GM23338 (cell line): ENCODE data around the gene MNDA. TPM values are rescaled to one million over a fixed set of nuclear protein-coding genes. Genes with fewer than 3 reads are reported as not detected.

ENCODE experiments used
- ATAC-seq: fragments of 200-7000 bp; cut with Tn5 transposase; 3 replicates; pipeline ENCODE4 v1.9.1; 2020
- DNase-seq: peaks from one replicate; pipeline ENCODE4 v3.0.0-alpha.2; 2015; ENCODE audit warnings: low spot score
- H2AFZ ChIP-seq: fragments of 200-600 bp; sonication (generic); 2 replicates; pipeline ENCODE4 v1.8.0; 2016; ENCODE audit warnings: antibody characterized with exemption, mild to moderate bottlenecking, moderate library complexity
- H3F3A ChIP-seq: fragments of 200-600 bp; sonication (generic); replicated peaks from 2 replicates; pipeline ENCODE4 v1.8.0; 2017; ENCODE audit warnings: antibody characterized with exemption, mixed run types, low read depth
- H3K27ac ChIP-seq: fragments of 200-600 bp; sonication (generic); 2 replicates; pipeline ENCODE4 v1.6.1; 2016; ENCODE audit warnings: low read depth
- H3K27me3 ChIP-seq: fragments of 200-600 bp; sonication (generic); 2 replicates; pipeline ENCODE4 v1.8.0; 2016; ENCODE audit warnings: mild to moderate bottlenecking, mixed run types, moderate library complexity; ENCODE audit not compliant: insufficient read depth
- H3K36me3 ChIP-seq: fragments of 200-600 bp; sonication (generic); 2 replicates; pipeline ENCODE4 v1.8.0; 2016; ENCODE audit warnings: mild to moderate bottlenecking; ENCODE audit not compliant: insufficient read depth
- H3K4me1 ChIP-seq: fragments of 200-600 bp; sonication (generic); 2 replicates; pipeline ENCODE4 v1.8.0; 2016; ENCODE audit warnings: mild to moderate bottlenecking, moderate library complexity; ENCODE audit not compliant: insufficient read depth
- H3K4me2 ChIP-seq: fragments of 200-600 bp; sonication (generic); 2 replicates; pipeline ENCODE4 v1.7.1; 2017; ENCODE audit warnings: mixed run types
- H3K4me3 ChIP-seq: fragments of 200-600 bp; sonication (generic); 2 replicates; pipeline ENCODE4 v1.6.1; 2016; ENCODE audit warnings: mixed run types
- H3K79me2 ChIP-seq: fragments of 200-600 bp; sonication (generic); replicated peaks from 2 replicates; pipeline ENCODE4 v1.8.0; 2017; ENCODE audit warnings: mild to moderate bottlenecking; ENCODE audit not compliant: insufficient read depth
- H3K9me2 ChIP-seq: fragments of 200-600 bp; sonication (generic); 2 replicates; pipeline ENCODE4 v1.8.0; 2017; ENCODE audit not compliant: insufficient read depth
- H4K20me1 ChIP-seq: fragments of 200-600 bp; sonication (generic); replicated peaks from 2 replicates; pipeline ENCODE4 v1.8.0; 2017; ENCODE audit warnings: mild to moderate bottlenecking; ENCODE audit not compliant: insufficient read depth
- H3K27ac Mint-ChIP-seq: 2 replicates; pipeline ENCODE4 v1.8.0; 2020; ENCODE audit warnings: inconsistent platforms, mild to moderate bottlenecking, moderate library complexity, mixed read lengths
- H3K27me3 Mint-ChIP-seq: 3 replicates; pipeline ENCODE4 v1.8.0; 2022; ENCODE audit warnings: low read depth, mild to moderate bottlenecking, moderate library complexity, mixed read lengths, inconsistent platforms; ENCODE audit not compliant: insufficient read depth, poor library complexity
- H3K36me3 Mint-ChIP-seq: 3 replicates; pipeline ENCODE4 v1.8.0; 2021; ENCODE audit warnings: low read depth, mild to moderate bottlenecking, inconsistent platforms, moderate library complexity, mixed read lengths
- H3K4me1 Mint-ChIP-seq: 3 replicates; pipeline ENCODE4 v1.8.0; 2020; ENCODE audit warnings: mild to moderate bottlenecking, inconsistent platforms, mixed read lengths
- H3K4me3 Mint-ChIP-seq: 3 replicates; pipeline ENCODE4 v1.8.0; 2021; ENCODE audit warnings: moderate library complexity, mild to moderate bottlenecking, inconsistent platforms, mixed read lengths
- H3K9me3 Mint-ChIP-seq: 3 replicates; pipeline ENCODE4 v1.8.0; 2020; ENCODE audit warnings: moderate library complexity, mild to moderate bottlenecking, inconsistent platforms, mixed read lengths
- CTCF ChIP-seq, 2 experiments: fragments of 200-600 bp in 1 of 2; sonication (generic) in 1 of 2; conservative IDR thresholded peaks; 2 replicates each; pipeline versions ENCODE4 v1.5.1 to v1.6.1; 2016 to 2017; ENCODE audit warnings: antibody characterized with exemption in 2 of 2, low read depth in 2 of 2, mild to moderate bottlenecking in 2 of 2, moderate library complexity in 1 of 2
- EZH2 ChIP-seq: fragments of 200-600 bp; sonication (generic); IDR thresholded peaks from one replicate; pipeline ENCODE4 v1.8.0; 2017; ENCODE audit warnings: antibody characterized with exemption, mild to moderate bottlenecking, low read depth; ENCODE audit not compliant: unreplicated experiment
- EZH2phosphoT487 ChIP-seq: fragments of 200-600 bp; sonication (generic); IDR thresholded peaks from one replicate; pipeline ENCODE4 v1.8.1; 2018; ENCODE audit warnings: antibody characterized with exemption; ENCODE audit not compliant: unreplicated experiment
- JUNB ChIP-seq: IDR thresholded peaks from one replicate; pipeline ENCODE4 v1.6.1; 2016; ENCODE audit warnings: antibody characterized with exemption; ENCODE audit not compliant: unreplicated experiment
- NANOG ChIP-seq: IDR thresholded peaks from 2 replicates; pipeline ENCODE4 v1.6.1; 2016; ENCODE audit warnings: antibody characterized with exemption, borderline replicate concordance
- POLR2AphosphoS5 ChIP-seq: IDR thresholded peaks from 2 replicates; pipeline ENCODE4 v1.6.1; 2016; ENCODE audit warnings: antibody characterized with exemption, low read depth
- ZNF114 ChIP-seq: fragments of 250-450 bp; sonication (Bioruptor Pico); IDR thresholded peaks from 2 replicates; pipeline ENCODE4 v1.5.0; 2020; ENCODE audit warnings: mild to moderate bottlenecking, moderate library complexity
- ZNF331 ChIP-seq: fragments of 250-450 bp; sonication (Bioruptor Pico); IDR thresholded peaks from 2 replicates; pipeline ENCODE4 v1.5.0; 2020; ENCODE audit warnings: low read depth, mild to moderate bottlenecking, moderate library complexity
- polyA plus RNA-seq: library from polyadenylated mRNA; unstranded; fragments of >200 nt; fragmentation: Nextera tagmentation; extraction: Ambion mirVana; gene quantifications from 2 replicates; pipeline ENCODE4 v1.2.1, GENCODE V29; 2016
- total RNA-seq: library from RNA; depleted of rRNA; stranded (reverse); fragments of >200 nt; shearing (Covaris generic); gene quantifications from 2 replicates; pipeline ENCODE4 v1.2.3, GENCODE V29; 2014
- TF ChIP-seq, protein P1 (sequence below): fragments of 250-450 bp; sonication (Bioruptor Pico); IDR thresholded peaks from 2 replicates; pipeline ENCODE4 v1.5.0; 2020; ENCODE audit warnings: mild to moderate bottlenecking, moderate library complexity

The MNDA gene
- total and polyA plus RNA-seq, 2 experiments from 2014 or later: not detected

- TF ChIP-seq, protein P1, sequence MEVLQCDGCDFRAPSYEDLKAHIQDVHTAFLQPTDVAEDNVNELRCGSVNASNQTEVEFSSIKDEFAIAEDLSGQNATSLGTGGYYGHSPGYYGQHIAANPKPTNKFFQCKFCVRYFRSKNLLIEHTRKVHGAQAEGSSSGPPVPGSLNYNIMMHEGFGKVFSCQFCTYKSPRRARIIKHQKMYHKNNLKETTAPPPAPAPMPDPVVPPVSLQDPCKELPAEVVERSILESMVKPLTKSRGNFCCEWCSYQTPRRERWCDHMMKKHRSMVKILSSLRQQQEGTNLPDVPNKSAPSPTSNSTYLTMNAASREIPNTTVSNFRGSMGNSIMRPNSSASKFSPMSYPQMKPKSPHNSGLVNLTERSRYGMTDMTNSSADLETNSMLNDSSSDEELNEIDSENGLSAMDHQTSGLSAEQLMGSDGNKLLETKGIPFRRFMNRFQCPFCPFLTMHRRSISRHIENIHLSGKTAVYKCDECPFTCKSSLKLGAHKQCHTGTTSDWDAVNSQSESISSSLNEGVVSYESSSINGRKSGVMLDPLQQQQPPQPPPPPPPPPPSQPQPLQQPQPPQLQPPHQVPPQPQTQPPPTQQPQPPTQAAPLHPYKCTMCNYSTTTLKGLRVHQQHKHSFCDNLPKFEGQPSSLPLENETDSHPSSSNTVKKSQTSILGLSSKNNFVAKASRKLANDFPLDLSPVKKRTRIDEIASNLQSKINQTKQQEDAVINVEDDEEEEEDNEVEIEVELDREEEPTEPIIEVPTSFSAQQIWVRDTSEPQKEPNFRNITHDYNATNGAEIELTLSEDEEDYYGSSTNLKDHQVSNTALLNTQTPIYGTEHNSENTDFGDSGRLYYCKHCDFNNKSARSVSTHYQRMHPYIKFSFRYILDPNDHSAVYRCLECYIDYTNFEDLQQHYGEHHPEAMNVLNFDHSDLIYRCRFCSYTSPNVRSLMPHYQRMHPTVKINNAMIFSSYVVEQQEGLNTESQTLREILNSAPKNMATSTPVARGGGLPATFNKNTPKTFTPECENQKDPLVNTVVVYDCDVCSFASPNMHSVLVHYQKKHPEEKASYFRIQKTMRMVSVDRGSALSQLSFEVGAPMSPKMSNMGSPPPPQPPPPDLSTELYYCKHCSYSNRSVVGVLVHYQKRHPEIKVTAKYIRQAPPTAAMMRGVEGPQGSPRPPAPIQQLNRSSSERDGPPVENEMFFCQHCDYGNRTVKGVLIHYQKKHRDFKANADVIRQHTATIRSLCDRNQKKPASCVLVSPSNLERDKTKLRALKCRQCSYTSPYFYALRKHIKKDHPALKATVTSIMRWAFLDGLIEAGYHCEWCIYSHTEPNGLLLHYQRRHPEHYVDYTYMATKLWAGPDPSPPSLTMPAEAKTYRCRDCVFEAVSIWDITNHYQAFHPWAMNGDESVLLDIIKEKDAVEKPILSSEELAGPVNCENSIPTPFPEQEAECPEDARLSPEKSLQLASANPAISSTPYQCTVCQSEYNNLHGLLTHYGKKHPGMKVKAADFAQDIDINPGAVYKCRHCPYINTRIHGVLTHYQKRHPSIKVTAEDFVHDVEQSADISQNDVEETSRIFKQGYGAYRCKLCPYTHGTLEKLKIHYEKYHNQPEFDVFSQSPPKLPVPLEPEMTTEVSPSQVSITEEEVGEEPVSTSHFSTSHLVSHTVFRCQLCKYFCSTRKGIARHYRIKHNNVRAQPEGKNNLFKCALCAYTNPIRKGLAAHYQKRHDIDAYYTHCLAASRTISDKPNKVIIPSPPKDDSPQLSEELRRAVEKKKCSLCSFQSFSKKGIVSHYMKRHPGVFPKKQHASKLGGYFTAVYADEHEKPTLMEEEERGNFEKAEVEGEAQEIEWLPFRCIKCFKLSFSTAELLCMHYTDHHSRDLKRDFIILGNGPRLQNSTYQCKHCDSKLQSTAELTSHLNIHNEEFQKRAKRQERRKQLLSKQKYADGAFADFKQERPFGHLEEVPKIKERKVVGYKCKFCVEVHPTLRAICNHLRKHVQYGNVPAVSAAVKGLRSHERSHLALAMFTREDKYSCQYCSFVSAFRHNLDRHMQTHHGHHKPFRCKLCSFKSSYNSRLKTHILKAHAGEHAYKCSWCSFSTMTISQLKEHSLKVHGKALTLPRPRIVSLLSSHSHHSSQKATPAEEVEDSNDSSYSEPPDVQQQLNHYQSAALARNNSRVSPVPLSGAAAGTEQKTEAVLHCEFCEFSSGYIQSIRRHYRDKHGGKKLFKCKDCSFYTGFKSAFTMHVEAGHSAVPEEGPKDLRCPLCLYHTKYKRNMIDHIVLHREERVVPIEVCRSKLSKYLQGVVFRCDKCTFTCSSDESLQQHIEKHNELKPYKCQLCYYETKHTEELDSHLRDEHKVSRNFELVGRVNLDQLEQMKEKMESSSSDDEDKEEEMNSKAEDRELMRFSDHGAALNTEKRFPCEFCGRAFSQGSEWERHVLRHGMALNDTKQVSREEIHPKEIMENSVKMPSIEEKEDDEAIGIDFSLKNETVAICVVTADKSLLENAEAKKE (CRISPR knock-in tag): no peak
- TF ChIP-seq JUNB: no peak
- TF ChIP-seq CTCF (conservative IDR thresholded peaks at IDR 0.05; ENCODE audit: low read depth in 2 of 2): no peak
Measured at GRCh38 chr1:158809256-158809655, 21.9 kb upstream of the MNDA start (continued).

DNA sequence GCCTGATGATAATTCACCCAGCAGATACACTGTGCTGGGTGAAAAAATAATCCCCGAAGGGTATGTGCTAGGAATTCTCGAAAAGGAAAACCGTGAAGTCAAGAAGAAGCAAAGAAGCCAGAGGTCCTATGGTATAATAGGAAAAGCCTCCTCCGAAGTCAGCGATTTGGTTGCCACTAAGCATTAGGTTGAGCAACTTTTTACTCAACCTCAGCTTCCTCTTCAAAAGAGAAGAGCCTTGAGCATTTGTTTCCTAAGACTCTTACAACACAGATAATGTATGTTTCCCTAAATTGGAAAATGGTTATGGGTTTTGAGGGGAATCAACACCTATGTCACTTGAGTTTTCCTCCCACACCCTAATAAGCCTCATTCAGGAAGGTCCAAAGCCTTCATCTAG lies 21.3 kb upstream of the MNDA start:
- H3K9me3 Mint-ChIP-seq: no peaks in the 10 kb centered on the region
- Histone ChIP-seq H3K4me2 (no peak overlapping the region), H3K4me3 (no peak overlapping the region), H3K27me3 (no peaks in the 10 kb centered on the region), H2AFZ (no peak overlapping the region), H3K4me1 (no peaks in the 10 kb centered on the region), H3K79me2 (no peaks in the 10 kb centered on the region), H3K36me3 (no peaks in the 10 kb centered on the region), H3F3A (no peaks in the 10 kb centered on the region), H3K27ac (no peak overlapping the region), H4K20me1 (no peaks in the 10 kb centered on the region), H3K9me2 (no peaks in the 10 kb centered on the region)
- no peaks in the 10 kb centered on the region for H3K4me1 Mint-ChIP-seq
- no peaks in the 10 kb centered on the region for H3K36me3 Mint-ChIP-seq
- no peak overlapping the region for H3K27ac Mint-ChIP-seq
- H3K4me3 Mint-ChIP-seq: no peak overlapping the region
- ATAC-seq: no peak
- no peak for DNase-seq
- H3K27me3 Mint-ChIP-seq: peaks cover 2% of the 10 kb centered on the region
- TF ChIP-seq, protein P1 (CRISPR knock-in tag): no peak
- TF ChIP-seq EZH2phosphoT487: no peak
- TF ChIP-seq JUNB: no peak
- no peak for TF ChIP-seq ZNF114
- TF ChIP-seq ZNF331 (CRISPR knock-in tag): no peak
- TF ChIP-seq EZH2: no peak
- TF ChIP-seq NANOG: no peak
- no peak for TF ChIP-seq POLR2AphosphoS5
